Psoas muscle (tissue), 8 donors: ENCODE results near the gene TXLNB. TPM values are rescaled to one million over a fixed set of nuclear protein-coding genes. Genes with fewer than 3 reads are reported as not detected.
"Not testable (repeated sequence)": the region's sequence is repeated elsewhere in the genome, so short reads cannot be mapped to it uniquely, and the experiment has no call there.

Experiments used
- ATAC-seq, 4 donors: fragments of 200-7000 bp; cut with Tn5 transposase; one replicate each; pipeline ENCODE4 v1.9.1; 2020; ENCODE audit warnings: moderate library complexity in 3 of 4, mild to moderate bottlenecking in 2 of 4
- DNase-seq, 2 donors: peaks; one replicate each; pipeline ENCODE4 v3.0.0-alpha.2; 2020
- H3K27ac ChIP-seq: fragments of 200-600 bp; one replicate; pipeline ENCODE4 v1.8.0; 2022
- H3K27me3 ChIP-seq, 3 donors: fragments of 200-600 bp in 1 of 3; one replicate each; pipeline versions ENCODE4 v1.6.1 to v1.8.0; 2013 to 2022; ENCODE audit warnings: low read length in 2 of 3, mild to moderate bottlenecking in 2 of 3, moderate library complexity in 1 of 3; ENCODE audit not compliant: insufficient read depth in 3 of 3
- H3K36me3 ChIP-seq, 2 donors: fragments of 200-600 bp in 1 of 2; one replicate each; pipeline versions ENCODE4 v1.6.1 to v1.8.0; 2013 to 2022; ENCODE audit warnings: low read depth in 1 of 2, mild to moderate bottlenecking in 1 of 2, moderate library complexity in 1 of 2; ENCODE audit not compliant: insufficient read depth in 1 of 2
- H3K4me1 ChIP-seq: fragments of 200-600 bp; one replicate; pipeline ENCODE4 v1.8.0; 2022
- H3K4me3 ChIP-seq: fragments of 200-600 bp; one replicate; pipeline ENCODE4 v1.8.0; 2022; ENCODE audit warnings: mild to moderate bottlenecking
- H3K9me3 ChIP-seq: fragments of 200-600 bp; one replicate; pipeline ENCODE4 v1.8.0; 2022
- CTCF ChIP-seq: fragments of 200-600 bp; IDR thresholded peaks from one replicate; pipeline ENCODE4 v1.8.0; 2022; ENCODE audit warnings: antibody characterized with exemption
- WGBS, 3 donors: extraction: QIAGEN DNeasy Blood & Tissue Kit; methylation state at CpG; one replicate each; pipeline versions ENCODE4 v1.1.6 to v1.1.7; 2013; 5-methylcytosine and 5-hydroxymethylcytosine counted together
- intact Hi-C, 2 donors: fragments of 100-400 bp; cut with DNase I; formaldehyde crosslinking; loops; one replicate each; pipeline versions ENCODE4 v1.11.0 to v1.14.2; 2022
- polyA plus RNA-seq, 3 donors: library from polyadenylated mRNA; stranded (reverse); fragments of 200-250 nt; gene quantifications; one replicate each; pipeline ENCODE4 v1.2.3, GENCODE V29; 2013
- total RNA-seq, 4 donors: library from RNA; stranded (reverse); fragmentation: NEBNext Ultra II Directional in 2 of 4; extraction: Animal tissue kit (Norgen Biotek cat#: 25700) in 2 of 4; gene quantifications; one replicate each; pipeline versions ENCODE4 v1.2.1 to v1.2.4, GENCODE V29; 2021 to 2023
- donor health status: healthy with polysubstance abuse.
- donor health status: DM: no; HTN: no; CAD: no; lungs with moderate emphysema.
- donor health status: Bipolar disorder and iron deficiency.
- donor health status: healthy.
- donor health status: DM: yes; HTN: yes; CAD: no.
- donor health status: DM: no; HTN: no; CAD: no.
- donor health status: DM: no; HTN: no; CAD: no.
- donor health status: DM: yes; HTN: yes; CAD: no.

The TXLNB gene
- total and polyA plus RNA-seq, 7 donors: 1.8 to 230 (median 128) TPM

- H3K27ac ChIP-seq: no peak overlapping the region
These were observed 6.1 kb upstream of the TXLNB start for GRCh38 chr6:139297921-139298320.

GRCh38 chr6:139296927-139297326 is 5.1 kb upstream of the TXLNB start:
- no peak for DNase-seq
- peaks cover 12% of the 10 kb centered on the region for H3K4me1 ChIP-seq
- no peak overlapping the region for H3K4me3 ChIP-seq
- no peak overlapping the region for H3K27ac ChIP-seq
- intact Hi-C loops: loop anchor here in 1 of 2 donors (5.0 kb wide), 1 partner anchor 40 kb away; no protein-coding TSS in a partner anchor
- 60 to 86% (median 78%) methylated on average over 1 of the region's 1 CpG for WGBS, 3 donors
- no peaks in the 10 kb centered on the region for H3K27me3 ChIP-seq
- no peaks in the 10 kb centered on the region for H3K9me3 ChIP-seq
- no peak for TF ChIP-seq CTCF
- no peaks in the 10 kb centered on the region for H3K36me3 ChIP-seq
- ATAC-seq: no peak

More at GRCh38 chr6:139297921-139298320, 6.1 kb upstream of the TXLNB start:
- TF ChIP-seq CTCF: no peak
- Histone ChIP-seq H3K4me1 (peaks cover 7% of the 10 kb centered on the region), H3K36me3 (no peaks in the 10 kb centered on the region), H3K27me3 (no peaks in the 10 kb centered on the region), H3K4me3 (no peak overlapping the region), H3K9me3 (no peaks in the 10 kb centered on the region)
- intact Hi-C loops: loop anchor here in 1 of 2 donors (5.0 kb wide), 1 partner anchor 39 kb away; no protein-coding TSS in a partner anchor
- DNase-seq (no peak), ATAC-seq (no peak)

- ATAC-seq: no peak
- intact Hi-C loops: loop anchor here in 1 of 2 donors (5.0 kb wide), 1 partner anchor 41 kb away; no protein-coding TSS in a partner anchor
- Histone ChIP-seq H3K4me3 (no peak overlapping the region), H3K4me1 (peaks cover 10% of the 10 kb centered on the region), H3K27ac (no peak overlapping the region), H3K27me3 (no peaks in the 10 kb centered on the region), H3K36me3 (no peaks in the 10 kb centered on the region), H3K9me3 (no peaks in the 10 kb centered on the region)
- 51 to 58% (median 54%) methylated on average over 2 of the region's 2 CpGs for whole genome bisulfite sequencing, 3 donors
- DNase-seq: no peak
- no peak for TF ChIP-seq CTCF
These were observed 4.1 kb upstream of the TXLNB start for GRCh38 chr6:139295901-139296300.

GRCh38 chr6:139294090-139294489 is 2.3 kb upstream of the TXLNB start:
- DNase-seq (no peak), ATAC-seq (no peak)
- no peak overlapping the region for H3K4me3 ChIP-seq
- H3K9me3 ChIP-seq: no peaks in the 10 kb centered on the region
- H3K4me1 ChIP-seq: peaks cover 10% of the 10 kb centered on the region
- no peaks in the 10 kb centered on the region for H3K36me3 ChIP-seq
- intact Hi-C loops: no loop called here
- H3K27ac ChIP-seq: no peak overlapping the region
- 82 to 92% (median 85%) methylated on average over 2 of the region's 2 CpGs for WGBS, 3 donors
- H3K27me3 ChIP-seq: no peaks in the 10 kb centered on the region
- no peak for TF ChIP-seq CTCF

GRCh38 chr6:139293230-139293629 is 1.4 kb upstream of the TXLNB start:
- H3K27me3 ChIP-seq, H3K9me3 ChIP-seq, H3K36me3 ChIP-seq, ATAC-seq, DNase-seq, H3K4me3 ChIP-seq: not testable (repeated sequence)
- 83 to 94% (median 90%) methylated on average over 10 of the region's 10 CpGs for WGBS, 3 donors
- Histone ChIP-seq H3K4me1 (peaks cover 15% of the 10 kb centered on the region), H3K27ac (peak overlapping the region; percentile 98)
- intact Hi-C loops: loop anchor here in 1 of 2 donors (2.0 kb wide), 1 partner anchor 46 kb away; no protein-coding TSS in a partner anchor
